HepG2 (cell line): ENCODE data around the gene ANKRD2. TPM values are rescaled to one million over a fixed set of nuclear protein-coding genes. Genes with fewer than 3 reads are reported as not detected.
A peak's percentile ranks its signal among the peaks of the same experiment; 100 is the strongest.

ENCODE experiments used
- ATF1 ChIP-seq: IDR thresholded peaks from 2 replicates; pipeline ENCODE4 v1.6.1; 2016; ENCODE audit warnings: mild to moderate bottlenecking, control low read depth
- ATF7-NPFF ChIP-seq: sonication (generic); formaldehyde crosslinking; IDR thresholded peaks from 2 replicates; pipeline ENCODE4 v1.8.1; 2023; ENCODE audit warnings: mild to moderate bottlenecking, low read depth, missing genetic modification reagents, moderate library complexity
- ATRX ChIP-seq: sonication (generic); formaldehyde crosslinking; IDR thresholded peaks from 2 replicates; pipeline ENCODE4 v1.4.0; 2020; ENCODE audit warnings: missing genetic modification reagents, borderline replicate concordance
- CCAR2 ChIP-seq: fragments of 200-400 bp; formaldehyde crosslinking; optimal IDR thresholded peaks from 2 replicates; pipeline ENCODE3; 2018; ENCODE audit warnings: low read depth, mild to moderate bottlenecking, low read length, moderate library complexity
- FOXK2 ChIP-seq: fragments of 450-650 bp; IDR thresholded peaks from 2 replicates; pipeline ENCODE4 v1.6.1; 2016
- HCFC1 ChIP-seq: fragments of 150-350 bp; IDR thresholded peaks from 2 replicates; pipeline ENCODE4 v1.6.1; 2014; ENCODE audit warnings: low read depth, low read length
- HOXA3 ChIP-seq: sonication (generic); formaldehyde crosslinking; IDR thresholded peaks from 2 replicates; pipeline ENCODE4 v1.5.0; 2020; ENCODE audit warnings: missing genetic modification reagents
- IKZF1 ChIP-seq: fragments of 450-650 bp; IDR thresholded peaks from 2 replicates; pipeline ENCODE4 v1.7.1; 2016
- KLF15 ChIP-seq: sonication (generic); formaldehyde crosslinking; IDR thresholded peaks from 2 replicates; pipeline ENCODE4 v1.8.1; 2023; ENCODE audit warnings: borderline replicate concordance, mild to moderate bottlenecking, inconsistent platforms, missing genetic modification reagents, mixed read lengths
- MBNL3 ChIP-seq: fragments of 250-450 bp; sonication (Bioruptor Pico); conservative IDR thresholded peaks from 2 replicates; pipeline ENCODE4 v1.8.0; 2022; ENCODE audit warnings: mild to moderate bottlenecking, inconsistent platforms
- MXD4 ChIP-seq: IDR thresholded peaks from 2 replicates; pipeline ENCODE4 v1.6.1; 2016; ENCODE audit warnings: mild to moderate bottlenecking, missing biosample characterization, missing genetic modification reagents
- PRDM10 ChIP-seq: sonication (generic); formaldehyde crosslinking; IDR thresholded peaks from 2 replicates; pipeline ENCODE4 v1.4.0; 2020; ENCODE audit warnings: low read depth, missing genetic modification reagents
- RBAK ChIP-seq: sonication (generic); formaldehyde crosslinking; IDR thresholded peaks from 2 replicates; pipeline ENCODE4 v1.5.1; 2020; ENCODE audit warnings: mild to moderate bottlenecking, missing genetic modification reagents
- TCF12 ChIP-seq, 2 experiments: fragments of 450-650 bp in 1 of 2; sonication (generic) in 1 of 2; formaldehyde crosslinking in 1 of 2; IDR thresholded peaks; 2 replicates each; pipeline versions ENCODE4 v1.6.1 to v1.8.0; 2017 to 2022; ENCODE audit warnings: antibody characterized with exemption in 1 of 2, mild to moderate bottlenecking in 1 of 2, missing genetic modification reagents in 1 of 2, moderate library complexity in 1 of 2
- TOPORS ChIP-seq: sonication (generic); formaldehyde crosslinking; IDR thresholded peaks from 2 replicates; pipeline ENCODE4 v1.8.0; 2023; ENCODE audit warnings: mild to moderate bottlenecking, missing genetic modification reagents
- TP53 ChIP-seq: sonication (generic); formaldehyde crosslinking; conservative IDR thresholded peaks from 2 replicates; pipeline ENCODE4 v1.4.0; 2020; ENCODE audit warnings: missing genetic modification reagents
- ZFP36 ChIP-seq: fragments of 150-350 bp; IDR thresholded peaks from 2 replicates; pipeline ENCODE4 v1.6.1; 2018; ENCODE audit warnings: borderline replicate concordance, low read length, low read depth; ENCODE audit not compliant: partially characterized antibody
- ZFP37 ChIP-seq: sonication (generic); formaldehyde crosslinking; IDR thresholded peaks from 2 replicates; pipeline ENCODE4 v1.4.0; 2020; ENCODE audit warnings: missing genetic modification reagents, borderline replicate concordance
- ZNF350 ChIP-seq: sonication (generic); formaldehyde crosslinking; IDR thresholded peaks from 2 replicates; pipeline ENCODE4 v1.4.0; 2020; ENCODE audit warnings: mild to moderate bottlenecking, low read depth, missing genetic modification reagents, borderline replicate concordance
- ZNF431 ChIP-seq: sonication (generic); formaldehyde crosslinking; IDR thresholded peaks from 2 replicates; pipeline ENCODE4 v1.9.0; 2022; ENCODE audit warnings: missing genetic modification reagents, low read depth, mild to moderate bottlenecking, borderline replicate concordance
- ZNF883 ChIP-seq: sonication (generic); formaldehyde crosslinking; IDR thresholded peaks from 2 replicates; pipeline ENCODE4 v1.5.1; 2020; ENCODE audit warnings: mild to moderate bottlenecking, missing genetic modification reagents; ENCODE audit errors: not compliant biosample characterization
- polyA plus RNA-seq, 8 experiments: library from polyadenylated mRNA; depleted of rRNA in 3 of 8; stranded (reverse) in 7 of 8; unstranded in 1 of 8; fragments of >200 nt; fragmentation: Illumina TruSeq in 4 of 8; extraction: Trizol in 4 of 8; gene quantifications; 2 replicates each; pipeline versions ENCODE4 v1.2.1 to v1.2.3, GENCODE V29; 2011 to 2016; ENCODE audit warnings: low read depth in 4 of 8, missing spikeins in 1 of 8, mixed read lengths in 1 of 8; ENCODE audit not compliant: insufficient read depth in 1 of 8
- total RNA-seq, 5 experiments: library from RNA; depleted of rRNA; stranded (reverse); fragments of >200 nt; fragmentation: Illumina TruSeq; extraction: Trizol; gene quantifications; 2 replicates each; pipeline ENCODE4 v1.2.3, GENCODE V29; 2016; ENCODE audit warnings: low read depth in 1 of 5
- TF ChIP-seq, protein P1 (sequence below): sonication (generic); formaldehyde crosslinking; IDR thresholded peaks from 2 replicates; pipeline ENCODE4 v1.8.1; 2023; ENCODE audit warnings: mild to moderate bottlenecking, missing genetic modification reagents

The ANKRD2 gene
- total and polyA plus RNA-seq, 2 of the 13 experiments (the other 11 are each of a cell fraction or from before 2014, with no cell fraction given) = not detected

DNA sequence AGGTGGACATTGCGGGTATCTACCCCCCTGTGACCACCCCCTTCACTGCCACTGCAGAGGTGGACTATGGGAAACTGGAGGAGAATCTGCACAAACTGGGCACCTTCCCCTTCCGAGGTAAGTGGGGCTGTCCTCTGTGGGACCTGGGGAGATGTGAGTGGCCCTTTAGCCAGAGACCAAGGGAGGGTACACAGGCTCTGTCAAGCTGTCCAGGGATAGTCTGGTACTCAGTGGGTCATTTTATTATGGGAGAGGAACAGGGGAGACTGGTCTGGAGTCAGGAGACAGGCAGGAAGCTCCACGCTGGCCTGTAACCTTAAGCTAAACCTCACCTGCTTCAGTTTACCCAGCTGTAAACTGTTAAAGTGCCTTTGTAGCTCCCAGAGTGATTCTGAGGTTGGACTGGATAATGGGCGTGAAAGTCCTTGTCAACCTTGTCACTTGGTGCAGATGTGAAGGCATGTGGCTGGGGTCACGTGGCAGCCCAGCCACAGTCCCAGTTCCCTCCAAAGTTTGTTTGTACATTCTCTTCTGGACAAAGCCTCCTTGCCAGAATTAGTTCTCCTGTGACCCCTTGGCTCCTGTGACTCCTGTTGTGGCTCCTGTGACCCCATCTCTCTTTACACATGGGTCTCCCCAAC is 12.3 kb downstream of the ANKRD2 start (continued):
- TF ChIP-seq ZNF350 (CRISPR knock-in tag) = no peak
- TF ChIP-seq ATF1 = no peak
- no peak for TF ChIP-seq TP53
- TF ChIP-seq ZFP36 = no peak
- TF ChIP-seq TOPORS (CRISPR knock-in tag) = no peak
- TF ChIP-seq CCAR2 = no peak
- peak; percentile 80 for TF ChIP-seq ATF7-NPFF
- no peak for TF ChIP-seq HCFC1
- peak; percentile 81; the same call in 1 of the 2 replicates for TF ChIP-seq ZNF431
- 0 out of 2 replicates have a peak, but pooled peaks have one; percentile 37 for TF ChIP-seq MXD4 (CRISPR knock-in tag)
- peak; percentile 80; the same call in 1 of the 2 replicates for TF ChIP-seq ZFP37 (CRISPR knock-in tag)
- TF ChIP-seq RBAK = no peak
- TF ChIP-seq FOXK2 = no peak
- TF ChIP-seq PRDM10 (CRISPR knock-in tag) = no peak
- no peak for TF ChIP-seq TCF12 (IDR thresholded peaks at IDR 0.05)
- TF ChIP-seq TCF12 (CRISPR knock-in tag; IDR thresholded peaks at IDR 0.05) = no peak
- TF ChIP-seq ZNF883 (CRISPR knock-in tag) = no peak
- TF ChIP-seq ATRX (CRISPR knock-in tag) = no peak
- TF ChIP-seq KLF15 (CRISPR knock-in tag) = no peak
- TF ChIP-seq HOXA3 (CRISPR knock-in tag) = peak; percentile 20; the same call in 1 of the 2 replicates
- TF ChIP-seq MBNL3 (CRISPR knock-in tag) = no peak
- no peak for TF ChIP-seq IKZF1
- TF ChIP-seq, protein P1, sequence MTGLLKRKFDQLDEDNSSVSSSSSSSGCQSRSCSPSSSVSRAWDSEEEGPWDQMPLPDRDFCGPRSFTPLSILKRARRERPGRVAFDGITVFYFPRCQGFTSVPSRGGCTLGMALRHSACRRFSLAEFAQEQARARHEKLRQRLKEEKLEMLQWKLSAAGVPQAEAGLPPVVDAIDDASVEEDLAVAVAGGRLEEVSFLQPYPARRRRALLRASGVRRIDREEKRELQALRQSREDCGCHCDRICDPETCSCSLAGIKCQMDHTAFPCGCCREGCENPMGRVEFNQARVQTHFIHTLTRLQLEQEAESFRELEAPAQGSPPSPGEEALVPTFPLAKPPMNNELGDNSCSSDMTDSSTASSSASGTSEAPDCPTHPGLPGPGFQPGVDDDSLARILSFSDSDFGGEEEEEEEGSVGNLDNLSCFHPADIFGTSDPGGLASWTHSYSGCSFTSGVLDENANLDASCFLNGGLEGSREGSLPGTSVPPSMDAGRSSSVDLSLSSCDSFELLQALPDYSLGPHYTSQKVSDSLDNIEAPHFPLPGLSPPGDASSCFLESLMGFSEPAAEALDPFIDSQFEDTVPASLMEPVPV (CRISPR knock-in tag) = no peak
